Measurements from ENCODE around the gene FBL. TPM values are rescaled to one million over a fixed set of nuclear protein-coding genes. Genes with fewer than 3 reads are reported as not detected.
A peak's percentile ranks its signal among the peaks of the same experiment; 100 is the strongest.

FBL gene
- total and polyA plus RNA-seq, 2 donors (not counting 1 experiment from before 2014, with no cell fraction given) = 253 to 376 TPM

DNA sequence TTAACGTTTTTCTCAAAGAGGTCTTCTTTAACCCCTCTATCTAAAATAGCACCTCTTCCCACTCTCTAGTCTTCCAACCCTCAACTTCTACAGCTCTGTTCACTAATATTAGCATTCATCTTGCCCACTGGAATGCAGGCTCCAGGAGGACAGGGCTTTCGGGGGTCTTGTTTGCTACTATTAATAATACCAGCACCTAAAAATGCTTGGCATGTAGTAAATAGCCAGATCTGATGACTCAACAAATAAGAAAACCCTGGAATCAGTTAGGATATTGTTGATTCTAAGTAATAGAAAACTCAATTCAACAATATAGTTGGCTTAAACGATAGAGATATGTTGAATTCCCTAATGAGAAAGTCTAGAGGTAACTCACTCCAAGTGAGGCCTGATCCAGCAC, 26.4 kb downstream of the FBL start:
- no peak overlapping the region for H2AFZ ChIP-seq (ENCODE audit: insufficient read depth, low read depth, low read length, poor library complexity, severe bottlenecking)
- POLR2A ChIA-PET = interaction anchor here (1.0 kb wide), 1 partner anchor 14 kb away, joined by 3 read pairs; the partner anchor contains the start of gene DYRK1B
- peaks cover 24 to 26% of the 10 kb centered on the region in 2 donors for H3K4me1 ChIP-seq (ENCODE audit: control insufficient read depth in 2 of 2, insufficient read depth in 2 of 2, low read length in 2 of 2)
- DNase-seq (no peak), ATAC-seq (ENCODE audit: low read depth) (no peak)
- Mint-ChIP-seq H3K9me3 (ENCODE audit: insufficient read depth) (no peaks in the 10 kb centered on the region), H3K27ac (no peak overlapping the region), H3K27me3 (no peaks in the 10 kb centered on the region), H3K4me3 (no peak overlapping the region), H3K4me1 (peaks cover 16% of the 10 kb centered on the region)
- H4K20me1 ChIP-seq (ENCODE audit: control insufficient read depth, insufficient read depth, low read length, poor library complexity, severe bottlenecking) = peaks cover under 1% of the 10 kb centered on the region
- no peak overlapping the region for H3K4me3 ChIP-seq (ENCODE audit: control extremely low read depth in 1 of 5, extremely low read depth in 1 of 5, insufficient read depth in 1 of 5, low read depth in 2 of 5, low read length in 4 of 5)
- H3K36me3 ChIP-seq (replicated peaks in 1 of 2; ENCODE audit: control extremely low read depth in 1 of 2, control insufficient read depth in 1 of 2, extremely low read depth in 1 of 2, insufficient read depth in 2 of 2, low read length in 1 of 2) = peaks cover 0 to 2% of the 10 kb centered on the region in 2 experiments
- 86% methylated on average over 1 of the region's 3 CpGs for WGBS (ENCODE audit: insufficient coverage)
- CTCF ChIA-PET = interaction anchor here (1.4 to 3.1 kb wide), 3 partner anchors 23 to 27 kb away, joined by 3 to 19 read pairs (median 8); no protein-coding TSS in a partner anchor
- intact Hi-C loops (cut with micrococcal nuclease) = no loop called here
- H3K79me2 ChIP-seq (ENCODE audit: control insufficient read depth, insufficient read depth, low read length) = peaks cover 34% of the 10 kb centered on the region
- no peak overlapping the region for H3K4me2 ChIP-seq (replicated peaks; ENCODE audit: low read depth, low read length, poor library complexity, severe bottlenecking)
- no peaks in the 10 kb centered on the region for H3K9me3 ChIP-seq (ENCODE audit: control extremely low read depth in 1 of 3, control insufficient read depth in 2 of 3, insufficient read depth in 1 of 3, low read length in 2 of 3)
- TF ChIP-seq EZH2 (IDR thresholded peaks at IDR 0.05; ENCODE audit: borderline replicate concordance, insufficient read depth, low read depth, low read length, poor library complexity, severe bottlenecking) (no peak), CTCF (IDR thresholded peaks at IDR 0.05) (no peak)
- H3K27me3 ChIP-seq (replicated peaks in 1 of 4; ENCODE audit: control extremely low read depth in 1 of 4, control insufficient read depth in 3 of 4, insufficient read depth in 4 of 4, low read length in 3 of 4) = no peaks in the 10 kb centered on the region
- H3K9ac ChIP-seq (ENCODE audit: low read length) = no peak overlapping the region
- no peak overlapping the region for H3K27ac ChIP-seq (ENCODE audit: low read length in 2 of 2)

DNA sequence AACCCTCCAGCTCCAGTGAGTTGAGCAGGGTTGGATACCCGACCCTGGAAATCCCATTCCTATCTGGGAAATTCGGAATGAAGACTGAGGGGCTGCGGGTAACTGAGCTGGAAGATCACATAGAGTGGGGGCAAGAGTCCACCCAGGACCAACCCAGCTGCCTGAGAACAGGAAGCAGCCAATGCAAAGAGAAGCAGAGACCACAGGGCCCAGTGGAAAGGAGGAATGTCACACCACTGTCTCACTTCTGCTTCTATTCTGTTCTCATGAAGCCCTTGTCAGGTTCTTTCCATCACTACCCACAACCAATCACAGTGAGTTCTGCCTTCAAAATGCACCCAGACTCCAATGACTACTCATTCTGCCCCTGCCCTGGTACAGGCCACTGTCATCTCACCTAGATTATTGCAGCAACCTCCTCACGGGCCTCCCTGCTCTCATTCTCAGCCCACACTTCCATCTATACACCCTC, 27.5 kb downstream of the FBL start:
- Histone ChIP-seq H3K27ac (ENCODE audit: low read length in 2 of 2) (peak overlapping the region in 1 of 2 donors; percentile 9), H3K4me3 (ENCODE audit: control extremely low read depth in 1 of 5, extremely low read depth in 1 of 5, insufficient read depth in 1 of 5, low read depth in 2 of 5, low read length in 4 of 5) (no peak overlapping the region), H3K9me3 (ENCODE audit: control extremely low read depth in 1 of 3, control insufficient read depth in 2 of 3, insufficient read depth in 1 of 3, low read length in 2 of 3) (no peaks in the 10 kb centered on the region), H4K20me1 (ENCODE audit: control insufficient read depth, insufficient read depth, low read length, poor library complexity, severe bottlenecking) (no peaks in the 10 kb centered on the region), H3K27me3 (replicated peaks in 1 of 4; ENCODE audit: control extremely low read depth in 1 of 4, control insufficient read depth in 3 of 4, insufficient read depth in 4 of 4, low read length in 3 of 4) (no peaks in the 10 kb centered on the region), H3K36me3 (replicated peaks in 1 of 2; ENCODE audit: control extremely low read depth in 1 of 2, control insufficient read depth in 1 of 2, extremely low read depth in 1 of 2, insufficient read depth in 2 of 2, low read length in 1 of 2) (peaks cover 0 to 2% of the 10 kb centered on the region in 2 experiments), H3K4me2 (replicated peaks; ENCODE audit: low read depth, low read length, poor library complexity, severe bottlenecking) (no peak overlapping the region), H3K79me2 (ENCODE audit: control insufficient read depth, insufficient read depth, low read length) (peaks cover 29% of the 10 kb centered on the region), H3K4me1 (ENCODE audit: control insufficient read depth in 2 of 2, insufficient read depth in 2 of 2, low read length in 2 of 2) (peaks cover 17 to 20% of the 10 kb centered on the region in 2 donors), H3K9ac (ENCODE audit: low read length) (no peak overlapping the region), H2AFZ (ENCODE audit: insufficient read depth, low read depth, low read length, poor library complexity, severe bottlenecking) (no peak overlapping the region)
- Mint-ChIP-seq H3K27ac (peak overlapping the region; percentile 77), H3K4me3 (no peak overlapping the region), H3K9me3 (ENCODE audit: insufficient read depth) (no peaks in the 10 kb centered on the region), H3K4me1 (peaks cover 16% of the 10 kb centered on the region), H3K27me3 (no peaks in the 10 kb centered on the region)
- ChIA-PET CTCF (interaction anchor here (2.3 to 3.1 kb wide), 2 partner anchors 24 to 26 kb away, joined by 8 to 19 read pairs; no protein-coding TSS in a partner anchor), POLR2A (no interaction called here)
- ATAC-seq (ENCODE audit: low read depth) (peak; percentile 58), DNase-seq (no peak)
- WGBS (ENCODE audit: insufficient coverage) = 83% methylated on average over 4 of the region's 4 CpGs
- intact Hi-C loops (cut with micrococcal nuclease) = no loop called here
- TF ChIP-seq EZH2 (IDR thresholded peaks at IDR 0.05; ENCODE audit: borderline replicate concordance, insufficient read depth, low read depth, low read length, poor library complexity, severe bottlenecking) (no peak), CTCF (IDR thresholded peaks at IDR 0.05) (no peak)

All from B cell (primary cell).